Naive thymus-derived CD8-positive, alpha-beta T cell (primary cell): ENCODE measurements around the gene CYP21A2. TPM values are rescaled to one million over a fixed set of nuclear protein-coding genes. Genes with fewer than 3 reads are reported as not detected.
A peak's percentile ranks its signal among the peaks of the same experiment; 100 is the strongest.
"Not testable (repeated sequence)": the region's sequence is repeated elsewhere in the genome, so short reads cannot be mapped to it uniquely, and the experiment has no call there.

Source experiments
- ATAC-seq, 2 donors: fragments of 150-1000 bp; cut with Tn5 transposase in 1 of 2; sonication (Bioruptor Pico), chemical (Tn5 transposase) in 1 of 2; 1 replicate in 1 of 2; 2 replicates in 1 of 2; pipeline ENCODE4 v1.10.0; 2021; ENCODE audit warnings: mild to moderate bottlenecking in 2 of 2, moderate library complexity in 2 of 2
- POLR2A ChIA-PET: fragments of 350-600 bp; sonication (Branson Sonifier 250); formaldehyde crosslinking; loops from one replicate; lab custom pipeline; 2021; ENCODE audit warnings: antibody characterized with exemption; lab: Charles Lee
- DNase-seq, 10 donors: peaks; one replicate each; pipeline versions ENCODE4 v3.0.0 to v3.0.0-alpha.2; 2020 to 2022
- H3K27ac Mint-ChIP-seq, 10 donors: one replicate each; pipeline ENCODE4 v1.8.0; 2020 to 2022; ENCODE audit warnings: mild to moderate bottlenecking in 10 of 10, mixed read lengths in 10 of 10, moderate library complexity in 4 of 10, inconsistent platforms in 1 of 10
- H3K27me3 Mint-ChIP-seq, 5 donors: one replicate each; pipeline ENCODE4 v1.8.0; 2021 to 2022; ENCODE audit warnings: mixed read lengths in 5 of 5
- H3K36me3 Mint-ChIP-seq, 3 donors: one replicate each; pipeline ENCODE4 v1.8.0; 2020 to 2022; ENCODE audit warnings: mixed read lengths in 3 of 3, mild to moderate bottlenecking in 2 of 3, inconsistent platforms in 1 of 3
- H3K4me1 Mint-ChIP-seq, 4 donors: one replicate each; pipeline ENCODE4 v1.8.0; 2021 to 2022; ENCODE audit warnings: mixed read lengths in 4 of 4
- H3K4me3 Mint-ChIP-seq, 10 donors: one replicate each; pipeline ENCODE4 v1.8.0; 2020 to 2022; ENCODE audit warnings: mild to moderate bottlenecking in 10 of 10, mixed read lengths in 10 of 10, moderate library complexity in 6 of 10, inconsistent platforms in 1 of 10
- H3K9me3 Mint-ChIP-seq, 9 donors: one replicate each; pipeline ENCODE4 v1.8.0; 2020 to 2022; ENCODE audit warnings: mixed read lengths in 9 of 9, mild to moderate bottlenecking in 3 of 9, inconsistent platforms in 1 of 9, moderate library complexity in 1 of 9
- polyA plus RNA-seq, 3 donors: library from polyadenylated mRNA; unstranded; fragments of 300-500 nt; fragmentation: Illumina TruSeq; gene quantifications; one replicate each; pipeline ENCODE4 v1.2.3, GENCODE V29; 2021
- total RNA-seq, 8 experiments: library from RNA in 2 of 8; stranded (reverse) in 2 of 8; gene quantifications; one replicate each; pipeline ENCODE4 v1.2.3 and lab custom pipeline; 2021 to 2026

The CYP21A2 gene
- total and polyA plus RNA-seq, 5 experiments from 2014 or later: 1.2 to 1.8 TPM; not detected in 3

- not testable (repeated sequence) for H3K9me3 Mint-ChIP-seq, H3K27ac Mint-ChIP-seq, H3K27me3 Mint-ChIP-seq, H3K4me1 Mint-ChIP-seq, H3K4me3 Mint-ChIP-seq, DNase-seq, ATAC-seq, H3K36me3 Mint-ChIP-seq
- POLR2A ChIA-PET: interaction anchor here (0.5 kb wide), 1 partner anchor 422 kb away, joined by 3 read pairs; no protein-coding TSS in a partner anchor
Measured at GRCh38 chr6:32039321-32040274, 1.4 kb downstream of the CYP21A2 start.

- H3K36me3 Mint-ChIP-seq, H3K4me3 Mint-ChIP-seq, ATAC-seq, H3K27me3 Mint-ChIP-seq, POLR2A ChIA-PET, H3K9me3 Mint-ChIP-seq, H3K27ac Mint-ChIP-seq, H3K4me1 Mint-ChIP-seq, DNase-seq: not testable (repeated sequence)
Measured at GRCh38 chr6:32040299-32041049, 2.3 kb downstream of the CYP21A2 start.

GRCh38 chr6:32041050-32041321, 2.8 kb downstream of the CYP21A2 start:
- POLR2A ChIA-PET, H3K9me3 Mint-ChIP-seq: not testable (repeated sequence)

GRCh38 chr6:32041385-32041784, 3.2 kb downstream of the CYP21A2 start:
- H3K27me3 Mint-ChIP-seq, ATAC-seq, H3K27ac Mint-ChIP-seq, POLR2A ChIA-PET, H3K9me3 Mint-ChIP-seq, H3K36me3 Mint-ChIP-seq, DNase-seq, H3K4me1 Mint-ChIP-seq, H3K4me3 Mint-ChIP-seq: not testable (repeated sequence)

More at GRCh38 chr6:32041050-32041321, 2.8 kb downstream of the CYP21A2 start:
- H3K4me1 Mint-ChIP-seq, H3K4me3 Mint-ChIP-seq, H3K27ac Mint-ChIP-seq, ATAC-seq, H3K27me3 Mint-ChIP-seq, H3K36me3 Mint-ChIP-seq, DNase-seq: not testable (repeated sequence)

DNA sequence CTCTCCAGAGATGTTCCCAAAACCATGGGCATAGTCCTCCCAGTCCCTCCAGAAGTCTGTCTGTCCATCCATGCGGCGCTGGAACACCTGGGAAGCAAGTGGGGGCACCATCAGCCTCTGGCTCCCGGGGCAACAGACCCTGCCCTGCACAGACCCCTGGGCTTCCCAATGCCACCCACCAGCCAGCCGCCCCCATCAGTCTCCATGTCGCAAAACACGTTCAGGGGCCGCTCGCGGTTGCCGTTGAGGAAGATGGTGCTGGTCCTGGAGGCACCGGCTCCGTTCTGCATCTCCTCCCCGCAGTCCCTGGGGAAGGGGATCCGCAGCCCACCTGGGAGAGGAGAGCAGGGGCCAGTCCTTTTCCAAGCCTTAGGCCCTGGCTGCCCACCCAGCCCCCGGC, 4.1 kb downstream of the CYP21A2 start:
- H3K4me1 Mint-ChIP-seq, H3K27me3 Mint-ChIP-seq, H3K4me3 Mint-ChIP-seq, H3K27ac Mint-ChIP-seq, ATAC-seq, H3K36me3 Mint-ChIP-seq, DNase-seq, H3K9me3 Mint-ChIP-seq, POLR2A ChIA-PET: not testable (repeated sequence)

GRCh38 chr6:32043589-32044380, 5.6 kb downstream of the CYP21A2 start:
- not testable (repeated sequence) for H3K27ac Mint-ChIP-seq, H3K9me3 Mint-ChIP-seq

GRCh38 chr6:32044916-32045315, 6.7 kb downstream of the CYP21A2 start:
- H3K4me3 Mint-ChIP-seq, H3K4me1 Mint-ChIP-seq, H3K27me3 Mint-ChIP-seq, H3K9me3 Mint-ChIP-seq, H3K27ac Mint-ChIP-seq, DNase-seq, ATAC-seq, H3K36me3 Mint-ChIP-seq, POLR2A ChIA-PET: not testable (repeated sequence)

More at GRCh38 chr6:32043589-32044380, 5.6 kb downstream of the CYP21A2 start:
- H3K4me1 Mint-ChIP-seq, ATAC-seq, H3K4me3 Mint-ChIP-seq, H3K36me3 Mint-ChIP-seq, POLR2A ChIA-PET, H3K27me3 Mint-ChIP-seq, DNase-seq: not testable (repeated sequence)

DNA sequence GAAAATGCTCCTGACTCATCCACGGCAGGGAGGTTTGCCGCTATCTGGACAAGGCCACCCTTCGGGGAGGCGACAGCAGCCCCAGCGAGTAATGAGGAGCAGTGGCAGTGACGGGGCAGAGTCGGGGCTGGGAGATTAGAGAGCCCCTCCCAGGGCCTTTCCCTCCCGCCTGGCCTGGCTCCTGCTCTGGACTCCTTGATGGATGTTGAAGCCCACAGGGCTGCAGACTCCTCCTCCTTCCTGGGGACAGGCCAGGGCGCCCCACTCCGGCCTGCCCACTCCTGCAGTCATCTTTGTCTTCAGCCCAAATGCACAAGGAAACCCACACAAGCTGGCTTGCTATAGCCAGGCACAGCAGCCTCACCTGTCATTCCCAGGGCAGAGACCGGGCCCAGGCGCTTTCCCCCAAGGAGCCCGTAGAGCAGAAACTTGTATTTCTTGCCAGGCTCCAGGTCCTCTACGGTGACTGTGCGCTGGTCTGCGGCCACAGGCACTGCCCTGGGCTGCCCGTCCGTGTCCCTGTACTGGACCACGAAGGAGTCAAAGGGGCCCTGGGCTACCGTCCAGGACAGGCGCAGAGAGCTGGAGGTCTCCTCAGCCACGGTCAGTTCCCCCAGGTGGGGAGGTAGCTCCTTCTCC, 7.7 kb downstream of the CYP21A2 start:
- Mint-ChIP-seq H3K27me3 (no peaks in the 10 kb centered on the region), H3K27ac (no peak overlapping the region), H3K9me3 (no peaks in the 10 kb centered on the region), H3K36me3 (no peaks in the 10 kb centered on the region), H3K4me3 (no peak overlapping the region), H3K4me1 (peaks cover 0 to 9% (median 5%) of the 10 kb centered on the region in 4 donors)
- no peak for DNase-seq
- POLR2A ChIA-PET: interaction anchor here (0.5 kb wide), 1 partner anchor 151 kb away, joined by 5 read pairs; no protein-coding TSS in a partner anchor
- ATAC-seq: no peak

- peaks cover 0 to 10% (median 5%) of the 10 kb centered on the region in 4 donors for H3K4me1 Mint-ChIP-seq
- POLR2A ChIA-PET: interaction anchor here (0.5 kb wide), 1 partner anchor 150 kb away, joined by 5 read pairs; no protein-coding TSS in a partner anchor
- ATAC-seq: no peak
- no peaks in the 10 kb centered on the region for H3K27me3 Mint-ChIP-seq
- H3K36me3 Mint-ChIP-seq: no peaks in the 10 kb centered on the region
- DNase-seq: no peak
- no peaks in the 10 kb centered on the region for H3K9me3 Mint-ChIP-seq
- H3K27ac Mint-ChIP-seq: peak overlapping the region in 1 of 10 donors; percentile 43
- H3K4me3 Mint-ChIP-seq: no peak overlapping the region
Measured at GRCh38 chr6:32046450-32047083, 8.4 kb downstream of the CYP21A2 start.

GRCh38 chr6:32047084-32047478, 8.9 kb downstream of the CYP21A2 start:
- H3K36me3 Mint-ChIP-seq: no peaks in the 10 kb centered on the region

GRCh38 chr6:32047539-32047854, 9.3 kb downstream of the CYP21A2 start:
- POLR2A ChIA-PET: no interaction called here

More at GRCh38 chr6:32047084-32047478, 8.9 kb downstream of the CYP21A2 start:
- Mint-ChIP-seq H3K4me1 (peaks cover 0 to 10% (median 5%) of the 10 kb centered on the region in 4 donors), H3K4me3 (no peak overlapping the region), H3K27me3 (no peaks in the 10 kb centered on the region), H3K27ac (no peak overlapping the region), H3K9me3 (no peaks in the 10 kb centered on the region)
- POLR2A ChIA-PET: no interaction called here
- no peak for ATAC-seq
- DNase-seq: no peak

More at GRCh38 chr6:32047539-32047854, 9.3 kb downstream of the CYP21A2 start:
- Mint-ChIP-seq H3K4me3 (peak overlapping the region in 1 of 10 donors; percentile 53), H3K9me3 (no peaks in the 10 kb centered on the region), H3K27ac (no peak overlapping the region), H3K27me3 (no peaks in the 10 kb centered on the region), H3K4me1 (peaks cover 0 to 10% (median 5%) of the 10 kb centered on the region in 4 donors), H3K36me3 (no peaks in the 10 kb centered on the region)
- ATAC-seq (no peak), DNase-seq (no peak)
